HT1080 (cell line): ENCODE results near the gene SLC6A6. TPM values are rescaled to one million over a fixed set of nuclear protein-coding genes. Genes with fewer than 3 reads are reported as not detected.

Experiments
- DNase-seq: peaks from one replicate; pipeline ENCODE4 v3.0.0-alpha.2; 2015; ENCODE audit warnings: low read depth
- total RNA-seq: library from RNA; depleted of rRNA; stranded (reverse); fragments of >200 nt; shearing (Covaris generic); gene quantifications from 2 replicates; pipeline ENCODE4 v1.2.3, GENCODE V29; 2014

Gene SLC6A6
- total RNA-seq, 1 experiment from 2014 or later: 40.1 TPM

- no peak for DNase-seq
These were observed 79.2 kb downstream of the SLC6A6 start for GRCh38 chr3:14481646-14482036.

GRCh38 chr3:14482271-14482721 lies 79.9 kb downstream of the SLC6A6 start:
- DNase-seq: no peak

- DNase-seq: no peak
These were observed 80.9 kb downstream of the SLC6A6 start for GRCh38 chr3:14483286-14483685.

- DNase-seq: no peak
These were observed 82.3 kb downstream of the SLC6A6 start for GRCh38 chr3:14484741-14485140.

GRCh38 chr3:14485981-14486380 lies 83.6 kb downstream of the SLC6A6 start:
- DNase-seq: no peak

GRCh38 chr3:14486460-14486859 lies 84.1 kb downstream of the SLC6A6 start:
- no peak for DNase-seq

- DNase-seq: no peak
These were observed 84.7 kb downstream of the SLC6A6 start for GRCh38 chr3:14487086-14487485.

GRCh38 chr3:14487821-14488220 lies 85.4 kb downstream of the SLC6A6 start:
- DNase-seq: no peak

- DNase-seq: no peak
These were observed 86.1 kb downstream of the SLC6A6 start for GRCh38 chr3:14488286-14489041.

- DNase-seq: no peak
These were observed 87.2 kb downstream of the SLC6A6 start for GRCh38 chr3:14489641-14490040.

- DNase-seq: no peak
These were observed 87.8 kb downstream of the SLC6A6 start for GRCh38 chr3:14490255-14490654.

GRCh38 chr3:14490831-14491230 lies 88.4 kb downstream of the SLC6A6 start:
- DNase-seq: no peak

- DNase-seq: no peak
These were observed 89.2 kb downstream of the SLC6A6 start for GRCh38 chr3:14491396-14492190.

- DNase-seq: no peak
These were observed 90.8 kb downstream of the SLC6A6 start for GRCh38 chr3:14492948-14493881.

GRCh38 chr3:14494279-14494972 lies 92.0 kb downstream of the SLC6A6 start:
- no peak for DNase-seq

GRCh38 chr3:14494973-14495300 lies 92.5 kb downstream of the SLC6A6 start:
- no peak for DNase-seq

GRCh38 chr3:14496351-14496750 lies 93.9 kb downstream of the SLC6A6 start:
- DNase-seq: no peak

- peak; percentile 20 for DNase-seq
These were observed 94.9 kb downstream of the SLC6A6 start for GRCh38 chr3:14497321-14497720.

GRCh38 chr3:14502472-14502871 lies 100.1 kb downstream of the SLC6A6 start:
- no peak for DNase-seq

GRCh38 chr3:14503033-14503705 lies 100.8 kb downstream of the SLC6A6 start:
- DNase-seq: no peak

- DNase-seq: no peak
These were observed 101.3 kb downstream of the SLC6A6 start for GRCh38 chr3:14503706-14504065.
